Esophagus muscularis mucosa (tissue), 3 donors: ENCODE results near the gene SLC48A1.

Source experiments
- POLR2A ChIP-seq: fragments of 450-650 bp; IDR thresholded peaks from one replicate; pipeline ENCODE4 v1.6.1; 2017; ENCODE audit warnings: antibody characterized with exemption, moderate library complexity, mild to moderate bottlenecking, low read depth
- TF ChIP-seq, protein P1 (sequence below), 3 experiments: fragments of 200-600 bp in 2 of 3; fragments of 450-650 bp in 1 of 3; sonication (generic) in 2 of 3; IDR thresholded peaks; one replicate each; pipeline ENCODE4 v1.5.1; 2017 to 2019; ENCODE audit warnings: antibody characterized with exemption in 3 of 3, mild to moderate bottlenecking in 2 of 3, moderate library complexity in 1 of 3

DNA sequence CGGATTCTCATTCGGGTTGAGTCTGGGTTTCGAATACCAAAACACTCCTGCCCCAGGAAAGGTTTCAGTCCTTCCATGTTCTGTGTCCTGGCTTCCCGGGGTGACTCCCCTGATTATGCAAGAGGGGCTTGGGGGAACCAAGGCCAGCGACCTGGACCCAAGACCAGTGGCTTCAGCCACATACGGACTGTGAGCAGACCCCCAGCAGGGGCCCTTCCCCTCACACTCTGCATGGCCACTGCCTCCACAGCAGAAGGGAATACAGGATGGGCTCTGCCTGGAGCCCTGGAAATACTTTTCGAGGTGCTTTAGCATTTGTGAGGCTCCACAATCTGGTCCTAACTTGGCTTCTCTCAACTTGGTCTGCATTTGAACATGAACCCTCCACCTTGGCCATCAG is 27.5 kb downstream of the SLC48A1 start:
- TF ChIP-seq, protein P1, sequence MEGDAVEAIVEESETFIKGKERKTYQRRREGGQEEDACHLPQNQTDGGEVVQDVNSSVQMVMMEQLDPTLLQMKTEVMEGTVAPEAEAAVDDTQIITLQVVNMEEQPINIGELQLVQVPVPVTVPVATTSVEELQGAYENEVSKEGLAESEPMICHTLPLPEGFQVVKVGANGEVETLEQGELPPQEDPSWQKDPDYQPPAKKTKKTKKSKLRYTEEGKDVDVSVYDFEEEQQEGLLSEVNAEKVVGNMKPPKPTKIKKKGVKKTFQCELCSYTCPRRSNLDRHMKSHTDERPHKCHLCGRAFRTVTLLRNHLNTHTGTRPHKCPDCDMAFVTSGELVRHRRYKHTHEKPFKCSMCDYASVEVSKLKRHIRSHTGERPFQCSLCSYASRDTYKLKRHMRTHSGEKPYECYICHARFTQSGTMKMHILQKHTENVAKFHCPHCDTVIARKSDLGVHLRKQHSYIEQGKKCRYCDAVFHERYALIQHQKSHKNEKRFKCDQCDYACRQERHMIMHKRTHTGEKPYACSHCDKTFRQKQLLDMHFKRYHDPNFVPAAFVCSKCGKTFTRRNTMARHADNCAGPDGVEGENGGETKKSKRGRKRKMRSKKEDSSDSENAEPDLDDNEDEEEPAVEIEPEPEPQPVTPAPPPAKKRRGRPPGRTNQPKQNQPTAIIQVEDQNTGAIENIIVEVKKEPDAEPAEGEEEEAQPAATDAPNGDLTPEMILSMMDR (IDR thresholded peaks at IDR 0.05): no peak
- TF ChIP-seq POLR2A: no peak
